IPS-20b (cell line): ENCODE results near the gene DISC1.

Experiments
- H3K27ac ChIP-seq: one replicate; pipeline ENCODE4 v1.5.1; 2013; ENCODE audit warnings: low read length
- H3K27me3 ChIP-seq: 2 replicates; pipeline ENCODE4 v1.6.1; 2013; ENCODE audit warnings: mild to moderate bottlenecking, low read length, inconsistent platforms; ENCODE audit not compliant: insufficient read depth
- H3K36me3 ChIP-seq: 2 replicates; pipeline ENCODE4 v1.6.1; 2013; ENCODE audit warnings: low read depth, mild to moderate bottlenecking, inconsistent platforms, low read length, moderate library complexity; ENCODE audit not compliant: insufficient read depth
- H3K4me1 ChIP-seq: 2 replicates; pipeline ENCODE4 v1.6.1; 2013; ENCODE audit warnings: mild to moderate bottlenecking, control low read depth, inconsistent platforms, low read length, moderate library complexity; ENCODE audit not compliant: insufficient read depth
- H3K4me3 ChIP-seq: 2 replicates; pipeline ENCODE4 v1.5.1; 2013; ENCODE audit warnings: mild to moderate bottlenecking, low read length, inconsistent platforms
- H3K9ac ChIP-seq: 2 replicates; pipeline ENCODE4 v1.6.1; 2013; ENCODE audit warnings: low read depth, mild to moderate bottlenecking, inconsistent platforms, low read length, moderate library complexity
- H3K9me3 ChIP-seq: 2 replicates; pipeline ENCODE4 v1.6.1; 2013; ENCODE audit warnings: mild to moderate bottlenecking, low read depth, low read length, inconsistent platforms; ENCODE audit not compliant: insufficient read depth

The DISC1 gene

DNA sequence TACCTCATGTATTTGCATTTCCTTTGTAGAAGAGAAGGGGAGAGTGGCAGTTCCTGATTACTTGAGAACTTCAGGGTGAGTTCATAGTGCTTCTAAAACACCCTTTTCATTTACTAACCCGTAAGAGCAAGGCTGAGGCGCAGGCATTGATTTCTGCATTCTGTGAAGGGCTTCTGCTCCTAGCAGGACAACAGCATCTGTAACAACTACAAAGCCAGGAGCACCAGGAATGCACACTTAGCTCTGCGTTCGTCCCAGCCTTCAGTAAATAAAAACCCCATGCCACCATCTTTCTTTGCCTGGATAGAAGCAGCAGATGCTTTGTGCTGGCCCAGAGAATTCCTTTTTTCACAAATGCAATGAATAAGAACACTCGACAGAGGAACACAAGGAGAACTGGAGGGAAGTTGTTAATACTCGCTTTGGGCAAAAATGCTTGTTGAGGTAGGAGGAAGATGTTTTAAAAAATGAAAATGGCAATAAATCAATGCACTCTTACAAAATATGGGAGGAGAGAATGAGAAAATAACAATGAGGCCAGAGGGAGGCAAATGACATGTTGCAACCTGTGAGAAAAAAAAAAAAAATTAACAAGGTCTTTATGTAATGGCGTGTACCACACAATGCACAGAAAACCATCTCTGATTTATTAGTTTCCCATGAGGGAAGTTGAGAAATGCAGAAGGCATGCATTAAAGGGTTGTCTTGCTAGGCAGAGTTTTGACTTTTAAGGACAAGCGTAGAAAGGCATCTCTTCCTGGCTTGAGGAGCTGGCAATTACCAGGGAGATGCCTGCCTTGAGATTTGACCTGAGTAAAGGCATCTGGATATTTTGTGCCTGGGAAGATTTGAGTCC lies 418.8 kb downstream of the DISC1 start:
- Histone ChIP-seq H3K4me1 (peaks cover 17% of the 10 kb centered on the region; the same call in 1 of the 2 replicates), H3K9me3 (no peaks in the 10 kb centered on the region), H3K36me3 (no peaks in the 10 kb centered on the region), H3K27ac (no peak overlapping the region), H3K9ac (no peak overlapping the region), H3K4me3 (no peak overlapping the region), H3K27me3 (no peaks in the 10 kb centered on the region)

DNA sequence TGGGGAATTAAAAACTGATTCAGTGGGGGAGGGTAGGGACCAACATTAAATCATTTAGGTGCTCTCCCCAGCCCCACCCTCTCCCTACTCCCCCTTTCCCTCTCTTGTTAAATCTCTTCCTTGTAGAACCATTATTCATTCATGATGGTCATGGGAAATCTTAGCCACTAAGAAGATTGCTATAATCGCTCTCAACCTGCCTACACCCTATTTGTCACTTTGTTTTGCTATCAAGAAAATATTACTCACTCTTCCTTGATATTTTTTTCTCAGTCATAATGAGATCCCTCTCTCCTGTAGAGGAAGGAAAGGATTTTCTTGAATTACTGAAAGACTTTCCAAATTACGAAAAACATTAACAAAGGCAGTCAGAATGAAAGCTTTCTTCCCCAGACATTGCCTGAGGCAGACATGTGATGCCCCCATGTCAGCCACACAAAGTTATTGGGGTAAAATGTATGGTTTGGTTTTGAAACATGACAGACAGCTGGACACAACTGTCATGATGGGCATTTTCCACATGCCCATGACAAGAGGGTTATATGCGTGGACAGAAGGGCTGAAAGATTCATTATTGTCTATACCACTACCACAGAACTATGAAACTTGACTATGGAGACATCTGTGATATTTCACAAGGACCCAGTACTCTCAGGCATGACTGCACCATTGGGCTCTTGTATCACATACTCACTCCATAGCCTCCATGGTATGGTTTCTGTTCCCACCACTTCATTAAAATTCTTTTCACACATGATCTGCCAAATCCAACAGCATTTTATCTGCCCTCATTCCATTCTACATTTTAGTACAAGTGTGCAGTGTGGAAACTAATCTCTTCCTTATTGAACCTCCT lies 420.1 kb downstream of the DISC1 start:
- no peak overlapping the region for H3K4me3 ChIP-seq
- peaks cover 17% of the 10 kb centered on the region; the same call in 1 of the 2 replicates for H3K4me1 ChIP-seq
- no peak overlapping the region for H3K27ac ChIP-seq
- no peak overlapping the region for H3K9ac ChIP-seq
- H3K9me3 ChIP-seq, result no peaks in the 10 kb centered on the region
- H3K27me3 ChIP-seq, result no peaks in the 10 kb centered on the region
- no peaks in the 10 kb centered on the region for H3K36me3 ChIP-seq

DNA sequence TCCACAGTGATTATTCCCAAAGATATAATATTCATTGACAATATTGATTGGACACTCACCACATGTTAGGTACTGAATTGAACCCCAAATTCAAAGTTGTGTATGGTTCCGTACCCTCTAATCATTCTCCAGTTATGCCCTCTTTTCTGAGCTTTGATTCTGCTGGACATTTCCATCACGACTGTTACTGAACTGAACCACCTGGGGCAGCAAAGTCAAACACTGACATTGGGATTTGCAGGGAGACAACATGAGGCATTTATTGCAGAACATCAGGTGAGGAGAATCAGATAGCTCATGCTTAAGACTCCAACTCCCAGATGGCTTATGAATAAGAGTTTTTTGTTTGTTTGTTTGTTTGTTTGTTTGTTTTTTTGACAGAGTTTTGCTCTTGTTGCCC lies 420.9 kb downstream of the DISC1 start:
- H3K27me3 ChIP-seq, result no peaks in the 10 kb centered on the region
- H3K9me3 ChIP-seq, result no peaks in the 10 kb centered on the region
- peaks cover 17% of the 10 kb centered on the region; the same call in 1 of the 2 replicates for H3K4me1 ChIP-seq
- no peak overlapping the region for H3K4me3 ChIP-seq
- no peak overlapping the region for H3K9ac ChIP-seq
- no peak overlapping the region for H3K27ac ChIP-seq
- H3K36me3 ChIP-seq, result no peaks in the 10 kb centered on the region

DNA sequence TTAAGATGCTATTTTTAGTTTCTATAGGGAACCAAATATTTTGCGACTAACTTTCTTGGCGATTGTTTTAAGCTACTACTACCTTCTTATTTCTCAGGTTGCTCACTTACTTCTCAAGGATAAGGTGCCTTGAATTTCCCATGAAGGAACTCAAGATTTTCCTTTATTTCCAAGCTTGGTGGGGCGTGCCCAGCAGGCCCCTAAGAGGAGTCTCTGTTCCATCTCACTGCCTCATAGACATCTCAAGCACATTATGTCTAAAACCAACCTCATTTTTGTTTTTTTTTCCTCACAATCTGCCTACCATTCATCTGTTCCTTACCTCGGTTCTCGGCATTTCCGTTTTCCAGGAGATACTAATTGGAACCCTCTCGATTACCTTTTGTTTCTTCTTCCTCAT lies 421.9 kb downstream of the DISC1 start:
- no peaks in the 10 kb centered on the region for H3K27me3 ChIP-seq
- no peak overlapping the region for H3K9ac ChIP-seq
- no peak overlapping the region for H3K4me3 ChIP-seq
- no peaks in the 10 kb centered on the region for H3K36me3 ChIP-seq
- H3K4me1 ChIP-seq, result peaks cover 17% of the 10 kb centered on the region; the same call in 1 of the 2 replicates
- H3K9me3 ChIP-seq, result no peaks in the 10 kb centered on the region
- H3K27ac ChIP-seq, result no peak overlapping the region

DNA sequence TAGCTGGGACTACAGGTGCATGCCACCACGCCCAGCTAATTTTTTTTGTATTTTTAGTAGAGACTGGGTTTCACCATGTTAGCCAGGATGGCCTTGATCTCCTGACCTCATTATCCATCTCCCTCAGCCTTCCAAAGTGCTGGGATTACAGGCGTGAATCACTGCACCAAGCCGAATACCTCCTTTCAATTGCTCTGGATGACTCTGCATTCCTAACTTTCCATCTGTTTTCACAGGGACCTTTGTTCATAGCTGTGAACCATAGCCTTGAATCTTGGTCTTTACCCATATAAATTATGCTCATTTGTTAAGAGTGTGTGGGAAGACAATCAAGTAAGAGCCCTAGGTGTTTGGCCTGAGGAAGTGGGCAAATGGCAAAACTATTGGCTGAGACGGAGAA lies 422.7 kb downstream of the DISC1 start:
- H3K27me3 ChIP-seq, result no peaks in the 10 kb centered on the region
- no peaks in the 10 kb centered on the region for H3K36me3 ChIP-seq
- no peaks in the 10 kb centered on the region for H3K9me3 ChIP-seq
- no peak overlapping the region for H3K27ac ChIP-seq
- H3K9ac ChIP-seq, result no peak overlapping the region
- H3K4me3 ChIP-seq, result no peak overlapping the region
- peaks cover 17% of the 10 kb centered on the region; the same call in 1 of the 2 replicates for H3K4me1 ChIP-seq

DNA sequence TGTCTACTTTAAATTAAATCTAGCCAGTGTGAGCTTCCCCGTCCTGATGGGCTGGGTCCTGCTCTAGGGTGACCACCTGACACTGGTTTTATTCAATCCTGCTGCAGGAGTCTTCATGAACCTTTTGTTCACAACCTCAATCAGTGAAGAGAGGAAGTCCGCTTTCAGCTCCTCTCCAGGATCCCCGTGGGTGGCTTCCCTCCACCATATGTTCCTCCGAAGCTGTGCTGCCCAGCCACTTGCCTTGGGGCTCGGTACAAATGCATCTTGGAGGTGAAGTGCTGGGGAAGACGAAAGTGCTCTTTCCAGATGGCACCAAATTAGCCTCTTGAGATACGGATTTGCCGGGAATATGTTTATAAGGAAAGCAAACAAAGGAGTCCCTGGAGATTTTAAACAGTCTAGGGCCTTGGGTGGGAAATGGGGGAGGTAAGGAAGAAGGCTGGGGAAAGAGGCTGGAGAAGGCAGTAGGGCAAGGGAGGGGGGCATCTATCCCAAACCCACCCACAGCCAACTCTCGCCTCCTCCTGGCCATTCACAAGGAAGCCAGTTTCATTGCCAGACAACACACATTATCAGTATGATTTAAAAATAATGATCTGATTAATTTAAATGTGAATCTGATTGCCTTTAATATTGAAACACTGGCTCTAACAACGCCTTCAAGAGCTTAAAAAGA lies 430.8 kb downstream of the DISC1 start:
- H3K27me3 ChIP-seq, result no peaks in the 10 kb centered on the region
- H3K36me3 ChIP-seq, result no peaks in the 10 kb centered on the region
- no peak overlapping the region for H3K27ac ChIP-seq
- no peak overlapping the region for H3K4me3 ChIP-seq
- H3K9ac ChIP-seq, result no peak overlapping the region
- no peaks in the 10 kb centered on the region for H3K9me3 ChIP-seq
- H3K4me1 ChIP-seq, result no peaks in the 10 kb centered on the region; the same call in 1 of the 2 replicates

DNA sequence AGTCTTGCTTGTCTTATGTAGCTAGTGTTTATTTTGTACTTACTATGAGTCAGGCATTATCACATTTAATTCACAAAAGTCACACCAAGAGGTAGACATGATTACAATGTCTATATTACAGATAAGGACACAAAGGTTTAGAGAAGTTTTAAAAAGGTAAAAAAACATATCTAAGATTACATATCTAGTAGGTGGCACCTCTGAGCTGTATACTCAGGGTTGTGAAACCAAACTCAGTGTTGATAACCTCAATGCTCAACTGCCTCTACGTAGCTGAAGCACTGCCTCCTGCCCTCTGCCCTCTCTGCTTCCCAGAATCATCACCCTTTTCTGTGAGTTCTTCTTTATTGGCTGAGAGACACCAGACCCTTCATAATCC lies 431.3 kb downstream of the DISC1 start:
- no peaks in the 10 kb centered on the region for H3K27me3 ChIP-seq
- no peaks in the 10 kb centered on the region for H3K36me3 ChIP-seq
- H3K9me3 ChIP-seq, result no peaks in the 10 kb centered on the region
- H3K4me3 ChIP-seq, result no peak overlapping the region
- H3K4me1 ChIP-seq, result peaks cover under 1% of the 10 kb centered on the region; the same call in 1 of the 2 replicates
- H3K27ac ChIP-seq, result no peak overlapping the region
- no peak overlapping the region for H3K9ac ChIP-seq

DNA sequence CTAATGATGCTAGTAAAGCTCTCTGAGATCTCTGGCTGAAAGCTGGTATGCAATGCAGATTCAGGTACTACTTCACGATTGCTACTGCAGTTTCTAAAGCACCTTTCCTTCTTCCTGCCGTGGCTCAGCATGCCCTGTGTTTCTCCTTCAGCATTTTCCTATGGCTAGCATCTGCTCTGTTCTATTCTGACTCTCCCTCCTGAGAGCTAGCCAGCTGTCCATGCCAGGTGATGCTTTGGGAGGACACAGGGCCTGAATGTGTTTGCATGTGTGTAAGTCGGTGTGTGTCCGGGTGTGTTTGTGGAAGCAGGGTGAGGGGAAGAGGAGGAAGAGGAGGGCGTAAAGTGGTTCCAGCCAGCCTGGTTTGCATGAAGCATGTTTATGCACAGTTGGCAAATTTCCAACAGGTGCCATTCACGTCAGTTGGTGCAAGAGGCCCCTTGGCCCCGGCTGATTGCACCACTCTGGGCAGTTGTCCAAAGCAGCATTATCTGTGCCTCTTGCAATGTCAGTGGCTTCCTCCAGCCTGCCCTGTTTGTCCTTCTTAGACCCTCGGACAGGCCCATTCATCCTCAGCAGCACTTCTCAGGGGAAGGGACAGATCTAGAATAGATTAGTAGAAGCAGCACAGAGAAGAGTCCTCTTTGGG lies 433.3 kb downstream of the DISC1 start:
- Histone ChIP-seq H3K9ac (no peak overlapping the region), H3K4me1 (peaks cover 5% of the 10 kb centered on the region; the same call in 1 of the 2 replicates), H3K9me3 (no peaks in the 10 kb centered on the region), H3K36me3 (no peaks in the 10 kb centered on the region), H3K27ac (no peak overlapping the region), H3K27me3 (no peaks in the 10 kb centered on the region), H3K4me3 (no peak overlapping the region)

DNA sequence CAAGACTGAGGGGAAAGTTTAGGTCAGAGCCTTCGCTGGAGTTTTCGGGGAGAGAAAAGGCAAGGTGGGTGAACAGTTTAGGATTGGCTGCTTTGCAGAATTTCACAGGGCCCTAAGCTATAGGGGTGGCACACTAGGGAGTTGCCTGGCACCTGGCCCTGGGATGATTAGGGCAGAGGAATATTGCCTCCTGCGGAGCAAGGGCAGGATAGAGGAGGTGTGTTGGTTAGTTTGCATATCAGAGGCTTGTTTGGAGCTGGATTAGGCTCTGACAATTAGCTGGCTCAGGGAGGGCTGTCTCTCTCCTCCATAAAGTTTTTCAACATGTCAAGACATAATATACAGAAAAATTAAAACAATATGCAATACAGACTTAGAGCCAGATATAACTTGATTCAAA lies 436.4 kb downstream of the DISC1 start:
- Histone ChIP-seq H3K27me3 (no peaks in the 10 kb centered on the region), H3K4me1 (peaks cover 5% of the 10 kb centered on the region; the same call in 1 of the 2 replicates), H3K36me3 (no peaks in the 10 kb centered on the region), H3K9me3 (no peaks in the 10 kb centered on the region), H3K4me3 (no peak overlapping the region), H3K27ac (no peak overlapping the region), H3K9ac (no peak overlapping the region)

DNA sequence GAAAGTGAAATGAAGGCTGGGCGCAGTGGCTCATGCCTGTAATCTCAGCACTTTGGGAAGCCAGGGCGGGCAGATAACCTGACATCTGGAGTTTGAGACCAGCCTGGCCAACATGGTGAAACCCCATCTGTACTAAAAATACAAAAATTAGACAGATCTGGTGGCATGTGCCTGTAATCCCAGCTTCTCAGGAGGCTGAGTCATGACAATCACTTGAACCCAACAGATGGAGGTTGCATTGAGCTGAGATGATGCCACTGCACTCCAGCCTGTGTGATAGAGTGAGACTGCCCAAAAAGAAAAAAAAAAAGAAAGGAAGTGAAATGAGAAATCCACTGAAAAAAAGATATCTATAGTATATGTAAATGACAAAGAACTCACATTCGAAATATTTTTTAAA lies 439.9 kb downstream of the DISC1 start:
- Histone ChIP-seq H3K4me3 (no peak overlapping the region), H3K36me3 (no peaks in the 10 kb centered on the region), H3K27ac (no peak overlapping the region), H3K9me3 (no peaks in the 10 kb centered on the region), H3K27me3 (no peaks in the 10 kb centered on the region), H3K4me1 (peaks cover 5% of the 10 kb centered on the region; the same call in 1 of the 2 replicates), H3K9ac (no peak overlapping the region)

DNA sequence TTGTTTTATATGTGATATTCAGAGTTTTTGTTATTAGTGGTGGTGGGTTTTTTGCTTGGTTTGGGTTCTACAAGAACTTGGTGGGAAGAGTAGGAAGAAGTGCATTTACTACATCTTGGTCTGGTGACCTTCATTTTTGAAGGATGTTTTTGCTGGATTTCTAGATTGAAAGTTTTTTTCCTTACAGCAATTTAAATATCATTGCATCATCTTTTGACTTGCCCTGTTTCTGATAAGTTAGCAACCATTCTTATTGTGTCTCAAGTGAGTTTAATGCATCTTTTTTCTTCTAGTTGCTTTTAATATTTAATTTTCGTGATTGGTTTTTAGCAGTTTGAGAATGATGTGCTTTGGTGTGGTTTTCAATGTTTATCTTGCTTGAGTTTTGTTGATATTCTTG lies 447.7 kb downstream of the DISC1 start:
- Histone ChIP-seq H3K4me1 (no peaks in the 10 kb centered on the region), H3K36me3 (no peaks in the 10 kb centered on the region), H3K9me3 (no peaks in the 10 kb centered on the region), H3K4me3 (no peak overlapping the region), H3K27ac (no peak overlapping the region), H3K27me3 (no peaks in the 10 kb centered on the region), H3K9ac (no peak overlapping the region)
